T-helper 17 cell (primary cell): ENCODE data around the gene UVRAG. TPM values are rescaled to one million over a fixed set of nuclear protein-coding genes. Genes with fewer than 3 reads are reported as not detected.
"Not testable (repeated sequence)": the region's sequence is repeated elsewhere in the genome, so short reads cannot be mapped to it uniquely, and the experiment has no call there.

ENCODE experiments used
- ATAC-seq: fragments of 150-1000 bp; cut with Tn5 transposase; 2 replicates; pipeline ENCODE4 v1.10.0; 2021; ENCODE audit warnings: mild to moderate bottlenecking, moderate library complexity
- DNase-seq, 3 donors: peaks; one replicate each; pipeline versions ENCODE4 v3.0.0 to v3.0.0-alpha.2; 2020 to 2021
- H3K9me3 ChIP-seq: one replicate; pipeline ENCODE4 v1.7.0; 2013; ENCODE audit warnings: low read length, mild to moderate bottlenecking; ENCODE audit not compliant: control insufficient read depth, poor library complexity, severe bottlenecking
- H3K27ac Mint-ChIP-seq: one replicate; pipeline ENCODE4 v1.8.0; 2022; ENCODE audit warnings: mild to moderate bottlenecking, moderate library complexity, mixed read lengths
- H3K27me3 Mint-ChIP-seq: one replicate; pipeline ENCODE4 v1.8.0; 2022; ENCODE audit warnings: mixed read lengths
- H3K36me3 Mint-ChIP-seq: one replicate; pipeline ENCODE4 v1.8.0; 2022; ENCODE audit warnings: low read depth, mixed read lengths
- H3K4me1 Mint-ChIP-seq: one replicate; pipeline ENCODE4 v1.8.0; 2022; ENCODE audit warnings: mild to moderate bottlenecking, mixed read lengths
- H3K4me3 Mint-ChIP-seq: one replicate; pipeline ENCODE4 v1.8.0; 2022; ENCODE audit warnings: mild to moderate bottlenecking, moderate library complexity, mixed read lengths
- total RNA-seq, 4 donors: library from RNA in 2 of 4; stranded (reverse) in 2 of 4; gene quantifications; one replicate each; pipeline ENCODE4 v1.2.3 and lab custom pipeline; 2022 to 2026

Gene UVRAG
- total RNA-seq, 2 donors from 2014 or later: 25.2 to 29.8 TPM

- Mint-ChIP-seq H3K27ac (no peak overlapping the region), H3K36me3 (peaks cover 2% of the 10 kb centered on the region), H3K4me3 (no peak overlapping the region), H3K27me3 (no peaks in the 10 kb centered on the region), H3K4me1 (peaks cover 28% of the 10 kb centered on the region)
- no peak for ATAC-seq
- no peaks in the 10 kb centered on the region for H3K9me3 ChIP-seq
- no peak for DNase-seq
Measured at GRCh38 chr11:75869661-75870455, 54.8 kb downstream of the UVRAG start.

- ATAC-seq: no peak
Measured at GRCh38 chr11:75872887-75873416, 57.9 kb downstream of the UVRAG start.

GRCh38 chr11:75873417-75874221 lies 58.6 kb downstream of the UVRAG start:
- H3K9me3 ChIP-seq: no peaks in the 10 kb centered on the region
- DNase-seq: no peak
- no peak overlapping the region for H3K27ac Mint-ChIP-seq
- no peaks in the 10 kb centered on the region for H3K27me3 Mint-ChIP-seq
- H3K4me1 Mint-ChIP-seq: peaks cover 20% of the 10 kb centered on the region
- peak overlapping the region; percentile 55 for H3K4me3 Mint-ChIP-seq
- no peaks in the 10 kb centered on the region for H3K36me3 Mint-ChIP-seq
- peak; percentile 30 for ATAC-seq

More at GRCh38 chr11:75872887-75873416, 57.9 kb downstream of the UVRAG start:
- no peak for DNase-seq
- Mint-ChIP-seq H3K27me3 (no peaks in the 10 kb centered on the region), H3K4me3 (no peak overlapping the region), H3K4me1 (peaks cover 24% of the 10 kb centered on the region), H3K27ac (no peak overlapping the region), H3K36me3 (peaks cover under 1% of the 10 kb centered on the region)
- no peaks in the 10 kb centered on the region for H3K9me3 ChIP-seq

GRCh38 chr11:75874684-75875341 lies 59.8 kb downstream of the UVRAG start:
- ATAC-seq: no peak
- H3K36me3 Mint-ChIP-seq: no peaks in the 10 kb centered on the region
- no peak for DNase-seq
- no peak overlapping the region for H3K27ac Mint-ChIP-seq
- no peak overlapping the region for H3K4me3 Mint-ChIP-seq
- peaks cover 18% of the 10 kb centered on the region for H3K4me1 Mint-ChIP-seq
- H3K27me3 Mint-ChIP-seq: no peaks in the 10 kb centered on the region
- no peaks in the 10 kb centered on the region for H3K9me3 ChIP-seq

- not testable (repeated sequence) for H3K27ac Mint-ChIP-seq, ATAC-seq, DNase-seq
Measured at GRCh38 chr11:75877327-75877726, 62.3 kb downstream of the UVRAG start.

GRCh38 chr11:75877931-75878330 lies 62.9 kb downstream of the UVRAG start:
- peaks cover 15% of the 10 kb centered on the region for H3K4me1 Mint-ChIP-seq
- DNase-seq, H3K9me3 ChIP-seq, H3K36me3 Mint-ChIP-seq, H3K4me3 Mint-ChIP-seq, H3K27ac Mint-ChIP-seq, ATAC-seq, H3K27me3 Mint-ChIP-seq: not testable (repeated sequence)

More at GRCh38 chr11:75877327-75877726, 62.3 kb downstream of the UVRAG start:
- not testable (repeated sequence) for H3K9me3 ChIP-seq, H3K36me3 Mint-ChIP-seq, H3K4me3 Mint-ChIP-seq, H3K27me3 Mint-ChIP-seq
- peaks cover 13% of the 10 kb centered on the region for H3K4me1 Mint-ChIP-seq

- no peak overlapping the region for H3K27ac Mint-ChIP-seq
- no peaks in the 10 kb centered on the region for H3K9me3 ChIP-seq
- no peaks in the 10 kb centered on the region for H3K27me3 Mint-ChIP-seq
- ATAC-seq (no peak), DNase-seq (no peak)
- H3K36me3 Mint-ChIP-seq: no peaks in the 10 kb centered on the region
- H3K4me1 Mint-ChIP-seq: peaks cover 11% of the 10 kb centered on the region
- no peak overlapping the region for H3K4me3 Mint-ChIP-seq
Measured at GRCh38 chr11:75878933-75879332, 63.9 kb downstream of the UVRAG start.

- no peak overlapping the region for H3K27ac Mint-ChIP-seq
- H3K4me1 Mint-ChIP-seq: peaks cover 14% of the 10 kb centered on the region
- no peaks in the 10 kb centered on the region for H3K27me3 Mint-ChIP-seq
- ATAC-seq (no peak), DNase-seq (no peak)
- H3K4me3 Mint-ChIP-seq: no peak overlapping the region
- H3K9me3 ChIP-seq: no peaks in the 10 kb centered on the region
- no peaks in the 10 kb centered on the region for H3K36me3 Mint-ChIP-seq
Measured at GRCh38 chr11:75879737-75880136, 64.7 kb downstream of the UVRAG start.

- H3K27ac Mint-ChIP-seq, H3K9me3 ChIP-seq, DNase-seq, H3K27me3 Mint-ChIP-seq, H3K36me3 Mint-ChIP-seq, H3K4me3 Mint-ChIP-seq, ATAC-seq: not testable (repeated sequence)
- peaks cover 14% of the 10 kb centered on the region for H3K4me1 Mint-ChIP-seq
Measured at GRCh38 chr11:75880343-75880742, 65.3 kb downstream of the UVRAG start.

GRCh38 chr11:75884321-75884720 lies 69.3 kb downstream of the UVRAG start:
- ATAC-seq: no peak
- Mint-ChIP-seq H3K27ac (no peak overlapping the region), H3K4me1 (peaks cover 8% of the 10 kb centered on the region)

GRCh38 chr11:75888416-75888815 lies 73.4 kb downstream of the UVRAG start:
- DNase-seq (no peak), ATAC-seq (no peak)
- H3K9me3 ChIP-seq: no peaks in the 10 kb centered on the region
- Mint-ChIP-seq H3K4me3 (no peak overlapping the region), H3K27me3 (no peaks in the 10 kb centered on the region), H3K27ac (no peak overlapping the region), H3K36me3 (peaks cover 11% of the 10 kb centered on the region), H3K4me1 (peaks cover 13% of the 10 kb centered on the region)

More at GRCh38 chr11:75884321-75884720, 69.3 kb downstream of the UVRAG start:
- DNase-seq: no peak
- H3K27me3 Mint-ChIP-seq: no peaks in the 10 kb centered on the region
- H3K4me3 Mint-ChIP-seq: peak overlapping the region; percentile 62
- no peaks in the 10 kb centered on the region for H3K9me3 ChIP-seq
- H3K36me3 Mint-ChIP-seq: no peaks in the 10 kb centered on the region

- no peaks in the 10 kb centered on the region for H3K27me3 Mint-ChIP-seq
- no peak overlapping the region for H3K4me3 Mint-ChIP-seq
- H3K9me3 ChIP-seq: no peaks in the 10 kb centered on the region
- peak; percentile 44 for ATAC-seq
- peaks cover 11% of the 10 kb centered on the region for H3K4me1 Mint-ChIP-seq
- no peak for DNase-seq
- H3K27ac Mint-ChIP-seq: no peak overlapping the region
- H3K36me3 Mint-ChIP-seq: peaks cover 11% of the 10 kb centered on the region
Measured at GRCh38 chr11:75891947-75892739, 77.1 kb downstream of the UVRAG start.
